Measurements from ENCODE around the gene TMEM204.

- TF ChIP-seq CTCF (IDR thresholded peaks at IDR 0.05) = no peak
- TF ChIP-seq POLR2A (IDR thresholded peaks at IDR 0.05) = no peak
- TF ChIP-seq POLR2AphosphoS5 (IDR thresholded peaks at IDR 0.05) = no peak
Observed at GRCh38 chr16:1524366-1524765, 9.1 kb upstream of the TMEM204 start.
